Psoas muscle (tissue), 8 donors: Measurements from ENCODE around the gene ADAMTS2. TPM values are rescaled to one million over a fixed set of nuclear protein-coding genes. Genes with fewer than 3 reads are reported as not detected.

Source experiments
- ATAC-seq, 4 donors: fragments of 200-7000 bp; cut with Tn5 transposase; one replicate each; pipeline ENCODE4 v1.9.1; 2020; ENCODE audit warnings: moderate library complexity in 3 of 4, mild to moderate bottlenecking in 2 of 4
- DNase-seq, 2 donors: peaks; one replicate each; pipeline ENCODE4 v3.0.0-alpha.2; 2020
- H3K27ac ChIP-seq: fragments of 200-600 bp; one replicate; pipeline ENCODE4 v1.8.0; 2022
- H3K27me3 ChIP-seq, 3 donors: fragments of 200-600 bp in 1 of 3; one replicate each; pipeline versions ENCODE4 v1.6.1 to v1.8.0; 2013 to 2022; ENCODE audit warnings: low read length in 2 of 3, mild to moderate bottlenecking in 2 of 3, moderate library complexity in 1 of 3; ENCODE audit not compliant: insufficient read depth in 3 of 3
- H3K36me3 ChIP-seq, 2 donors: fragments of 200-600 bp in 1 of 2; one replicate each; pipeline versions ENCODE4 v1.6.1 to v1.8.0; 2013 to 2022; ENCODE audit warnings: low read depth in 1 of 2, mild to moderate bottlenecking in 1 of 2, moderate library complexity in 1 of 2; ENCODE audit not compliant: insufficient read depth in 1 of 2
- H3K4me1 ChIP-seq: fragments of 200-600 bp; one replicate; pipeline ENCODE4 v1.8.0; 2022
- H3K4me3 ChIP-seq: fragments of 200-600 bp; one replicate; pipeline ENCODE4 v1.8.0; 2022; ENCODE audit warnings: mild to moderate bottlenecking
- H3K9me3 ChIP-seq: fragments of 200-600 bp; one replicate; pipeline ENCODE4 v1.8.0; 2022
- WGBS, 3 donors: extraction: QIAGEN DNeasy Blood & Tissue Kit; methylation state at CpG; one replicate each; pipeline versions ENCODE4 v1.1.6 to v1.1.7; 2013; 5-methylcytosine and 5-hydroxymethylcytosine counted together
- intact Hi-C, 2 donors: fragments of 100-400 bp; cut with DNase I; formaldehyde crosslinking; loops; one replicate each; pipeline versions ENCODE4 v1.11.0 to v1.14.2; 2022
- polyA plus RNA-seq, 3 donors: library from polyadenylated mRNA; stranded (reverse); fragments of 200-250 nt; gene quantifications; one replicate each; pipeline ENCODE4 v1.2.3, GENCODE V29; 2013
- total RNA-seq, 4 donors: library from RNA; stranded (reverse); fragmentation: NEBNext Ultra II Directional in 2 of 4; extraction: Animal tissue kit (Norgen Biotek cat#: 25700) in 2 of 4; gene quantifications; one replicate each; pipeline versions ENCODE4 v1.2.1 to v1.2.4, GENCODE V29; 2021 to 2023
- TF ChIP-seq, protein P1 (sequence below): fragments of 200-600 bp; IDR thresholded peaks from one replicate; pipeline ENCODE4 v1.8.0; 2022; ENCODE audit warnings: antibody characterized with exemption
- donor health status: healthy with polysubstance abuse.
- donor health status: DM: no; HTN: no; CAD: no; lungs with moderate emphysema.
- donor health status: Bipolar disorder and iron deficiency.
- donor health status: healthy.
- donor health status: DM: yes; HTN: yes; CAD: no.
- donor health status: DM: no; HTN: no; CAD: no.
- donor health status: DM: no; HTN: no; CAD: no.
- donor health status: DM: yes; HTN: yes; CAD: no.

ADAMTS2 gene
- total and polyA plus RNA-seq, 7 donors: 0.83 to 3.7 (median 2.0) TPM

DNA sequence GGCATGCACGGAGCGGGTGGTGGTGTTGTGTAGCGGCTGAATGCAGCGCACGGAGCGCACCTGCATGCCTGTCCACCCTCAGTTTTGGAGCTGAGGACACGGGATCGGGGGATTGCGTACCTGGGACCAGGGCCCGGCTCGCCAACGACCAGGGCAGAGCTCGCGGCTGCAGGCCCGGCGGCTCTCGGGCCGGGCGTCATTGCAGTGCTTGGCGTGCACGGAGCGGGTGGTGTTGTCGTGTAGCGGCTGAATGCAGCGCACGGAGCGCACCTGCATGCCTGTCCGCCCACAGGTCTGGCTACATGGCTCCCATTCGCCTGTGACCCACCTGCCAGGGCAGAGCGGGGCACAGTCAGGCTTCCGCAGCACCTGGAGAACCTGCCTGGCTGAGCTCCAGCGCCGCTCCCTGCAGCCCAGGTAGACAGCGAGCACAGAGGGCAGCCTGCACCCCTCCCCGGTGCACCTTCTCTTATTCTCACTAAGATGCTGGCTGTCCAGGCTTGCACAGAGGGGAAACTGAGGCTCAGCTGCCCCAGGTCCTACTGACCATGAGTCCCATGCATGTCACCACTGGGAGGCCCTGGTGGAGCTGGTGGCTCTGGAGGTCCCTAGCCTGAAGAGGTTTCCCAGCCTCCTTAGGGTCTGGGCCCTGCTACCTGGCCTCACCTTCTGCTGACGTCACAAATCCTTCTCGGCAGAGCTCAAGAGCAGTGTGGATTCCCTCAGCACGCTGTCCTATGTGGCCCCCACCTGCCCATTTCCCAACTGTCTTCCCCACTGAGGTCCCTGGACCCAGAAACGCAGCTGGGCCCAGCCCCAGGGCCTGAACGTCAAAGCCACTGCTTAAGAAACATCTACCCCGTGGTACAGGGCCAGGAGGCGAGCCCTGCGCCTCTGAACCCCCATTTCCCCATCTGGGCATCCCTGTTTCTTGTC, 220.1 kb downstream of the ADAMTS2 start:
- ATAC-seq: no peak
- intact Hi-C loops: no loop called here
- no peaks in the 10 kb centered on the region for H3K36me3 ChIP-seq
- WGBS, 3 donors: 93 to 95% (median 94%) methylated on average over 40 to 43 of the region's 43 CpGs
- H3K4me1 ChIP-seq: no peaks in the 10 kb centered on the region
- no peaks in the 10 kb centered on the region for H3K27me3 ChIP-seq
- no peak overlapping the region for H3K27ac ChIP-seq
- H3K4me3 ChIP-seq: no peak overlapping the region
- no peaks in the 10 kb centered on the region for H3K9me3 ChIP-seq
- DNase-seq: no peak
- TF ChIP-seq, protein P1, sequence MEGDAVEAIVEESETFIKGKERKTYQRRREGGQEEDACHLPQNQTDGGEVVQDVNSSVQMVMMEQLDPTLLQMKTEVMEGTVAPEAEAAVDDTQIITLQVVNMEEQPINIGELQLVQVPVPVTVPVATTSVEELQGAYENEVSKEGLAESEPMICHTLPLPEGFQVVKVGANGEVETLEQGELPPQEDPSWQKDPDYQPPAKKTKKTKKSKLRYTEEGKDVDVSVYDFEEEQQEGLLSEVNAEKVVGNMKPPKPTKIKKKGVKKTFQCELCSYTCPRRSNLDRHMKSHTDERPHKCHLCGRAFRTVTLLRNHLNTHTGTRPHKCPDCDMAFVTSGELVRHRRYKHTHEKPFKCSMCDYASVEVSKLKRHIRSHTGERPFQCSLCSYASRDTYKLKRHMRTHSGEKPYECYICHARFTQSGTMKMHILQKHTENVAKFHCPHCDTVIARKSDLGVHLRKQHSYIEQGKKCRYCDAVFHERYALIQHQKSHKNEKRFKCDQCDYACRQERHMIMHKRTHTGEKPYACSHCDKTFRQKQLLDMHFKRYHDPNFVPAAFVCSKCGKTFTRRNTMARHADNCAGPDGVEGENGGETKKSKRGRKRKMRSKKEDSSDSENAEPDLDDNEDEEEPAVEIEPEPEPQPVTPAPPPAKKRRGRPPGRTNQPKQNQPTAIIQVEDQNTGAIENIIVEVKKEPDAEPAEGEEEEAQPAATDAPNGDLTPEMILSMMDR: no peak

DNA sequence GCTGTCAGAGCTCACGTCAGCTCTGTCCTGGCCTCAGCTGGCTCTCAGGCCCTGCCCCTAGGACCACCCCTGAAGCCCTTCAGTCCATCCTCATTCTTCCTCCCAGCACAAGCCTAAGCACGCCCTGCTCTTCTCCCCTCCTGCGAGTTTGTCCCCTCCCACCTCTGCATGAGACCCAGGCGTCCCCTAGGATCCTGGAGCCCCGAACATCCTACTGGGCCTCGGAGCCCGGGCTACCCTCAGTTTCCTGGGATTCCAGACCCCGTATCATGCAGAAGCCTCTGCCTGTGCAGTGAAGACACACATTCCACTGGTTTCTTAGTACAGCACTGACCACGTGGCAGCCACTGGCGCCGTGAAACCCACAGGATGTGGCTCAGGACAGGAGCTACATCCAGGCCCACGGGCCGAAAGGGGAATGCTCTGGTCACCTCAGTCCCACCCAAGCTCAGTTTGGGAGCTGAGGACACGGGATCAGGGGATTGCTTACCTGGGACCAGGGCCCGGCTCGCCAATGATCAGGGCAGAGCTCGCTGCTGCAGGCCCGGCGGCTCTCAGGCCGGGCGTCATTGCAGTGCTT, 220.9 kb downstream of the ADAMTS2 start:
- H3K27ac ChIP-seq: no peak overlapping the region

DNA sequence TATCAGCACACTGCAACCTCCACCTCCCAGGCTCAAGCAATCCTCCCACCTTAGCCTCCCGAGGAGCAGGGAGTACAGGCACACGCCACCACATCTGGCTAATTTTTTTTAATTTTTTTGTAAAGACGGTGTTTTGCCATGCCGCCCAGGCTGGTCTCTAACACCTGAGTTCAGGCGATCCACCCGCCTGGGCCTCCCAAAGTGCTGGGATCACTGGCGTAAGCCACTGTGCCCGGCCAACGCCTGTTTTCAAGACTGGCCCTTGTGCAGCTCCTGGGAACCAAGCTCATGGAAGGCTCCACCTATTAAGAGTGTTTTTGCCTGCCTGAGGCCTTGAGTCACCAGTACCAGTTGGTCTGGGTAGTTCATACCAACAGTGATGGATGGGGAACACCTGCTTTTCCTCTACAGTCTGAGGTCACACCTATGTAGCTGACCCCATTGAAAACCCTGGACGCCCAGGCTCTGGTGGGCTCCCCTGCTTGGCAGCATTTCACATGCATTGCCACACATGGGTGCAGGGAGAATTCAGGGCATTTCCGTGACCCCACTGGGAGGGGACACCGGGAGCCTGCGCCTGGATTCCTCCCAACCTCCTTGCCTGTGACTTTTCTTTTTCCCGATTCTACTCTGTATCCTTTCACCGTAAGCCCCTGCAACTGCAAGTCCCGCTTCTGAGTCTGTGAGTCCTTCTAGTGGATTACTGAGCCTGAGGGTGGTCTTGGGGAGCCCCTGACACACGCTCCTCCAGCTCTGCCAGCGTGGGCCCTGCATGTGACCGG, 221.6 kb downstream of the ADAMTS2 start:
- H3K27ac ChIP-seq: no peak overlapping the region
- no peak overlapping the region for H3K4me3 ChIP-seq
- 85 to 89% (median 87%) methylated on average over 19 of the region's 19 CpGs for WGBS, 3 donors
- ATAC-seq (no peak), DNase-seq (no peak)
- H3K4me1 ChIP-seq: no peaks in the 10 kb centered on the region
- H3K27me3 ChIP-seq: peaks cover 0 to 4% (median 0%) of the 10 kb centered on the region in 3 donors
- H3K36me3 ChIP-seq: no peaks in the 10 kb centered on the region
- intact Hi-C loops: no loop called here
- H3K9me3 ChIP-seq: no peaks in the 10 kb centered on the region
- TF ChIP-seq, protein P1: no peak

More for the DNA sequence above, 220.9 kb downstream of the ADAMTS2 start:
- DNase-seq: no peak
- Histone ChIP-seq H3K4me1 (no peaks in the 10 kb centered on the region), H3K9me3 (no peaks in the 10 kb centered on the region), H3K36me3 (no peaks in the 10 kb centered on the region), H3K4me3 (no peak overlapping the region), H3K27me3 (peaks cover 0 to 2% (median 0%) of the 10 kb centered on the region in 3 donors)
- intact Hi-C loops: no loop called here
- no peak for ATAC-seq
- WGBS, 3 donors: 88 to 90% (median 89%) methylated on average over 21 of the region's 21 CpGs
- TF ChIP-seq, protein P1: no peak

DNA sequence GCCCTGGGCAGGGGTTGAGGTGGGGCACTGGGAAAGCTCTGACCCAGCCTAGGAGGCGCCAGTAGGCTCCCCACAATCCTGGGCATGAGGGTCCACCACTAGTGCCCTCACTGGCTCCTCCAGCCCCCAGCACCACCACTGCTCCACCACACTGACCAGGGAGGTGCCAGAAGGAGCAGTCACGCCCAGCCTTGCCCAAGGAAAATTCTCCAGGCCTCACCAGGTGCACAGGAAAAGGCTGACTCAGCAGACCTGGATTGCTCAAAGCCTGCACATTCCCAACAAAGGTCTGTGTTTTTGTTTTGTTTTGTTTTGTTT, 222.2 kb downstream of the ADAMTS2 start:
- H3K36me3 ChIP-seq: no peaks in the 10 kb centered on the region
- DNase-seq: no peak

More for the DNA sequence above, 222.2 kb downstream of the ADAMTS2 start:
- H3K9me3 ChIP-seq: no peaks in the 10 kb centered on the region
- ATAC-seq: no peak
- 78 to 99% (median 97%) methylated on average over 2 of the region's 2 CpGs for WGBS, 3 donors
- no peak overlapping the region for H3K27ac ChIP-seq
- H3K4me3 ChIP-seq: no peak overlapping the region
- H3K4me1 ChIP-seq: no peaks in the 10 kb centered on the region
- H3K27me3 ChIP-seq: peaks cover 0 to 4% (median 0%) of the 10 kb centered on the region in 3 donors
- intact Hi-C loops: no loop called here
- TF ChIP-seq, protein P1: no peak
